A172 (cell line): ENCODE measurements around the gene MUC20. TPM values are rescaled to one million over a fixed set of nuclear protein-coding genes. Genes with fewer than 3 reads are reported as not detected.
"Not testable (repeated sequence)": the region's sequence is repeated elsewhere in the genome, so short reads cannot be mapped to it uniquely, and the experiment has no call there.

Experiments used
- DNase-seq: peaks from one replicate; pipeline ENCODE4 v3.0.0-alpha.2; 2015; ENCODE audit warnings: low spot score
- total RNA-seq: library from RNA; depleted of rRNA; stranded (reverse); fragments of >200 nt; shearing (Covaris generic); gene quantifications from 2 replicates; pipeline ENCODE4 v1.2.3, GENCODE V29; 2014

Gene MUC20
- total RNA-seq, 1 experiment from 2014 or later = 0.05 TPM

GRCh38 chr3:195692781-195693427 is 27.9 kb upstream of the MUC20 start:
- DNase-seq = no peak

- no peak for DNase-seq
These were observed 27.2 kb upstream of the MUC20 start for GRCh38 chr3:195693428-195694216.

GRCh38 chr3:195694217-195695076 is 26.3 kb upstream of the MUC20 start:
- not testable (repeated sequence) for DNase-seq

- DNase-seq = no peak
These were observed 24.0 kb upstream of the MUC20 start for GRCh38 chr3:195696632-195697278.

- DNase-seq = peak; percentile 63
These were observed 23.0 kb upstream of the MUC20 start for GRCh38 chr3:195697582-195698324.

GRCh38 chr3:195698325-195698646 is 22.5 kb upstream of the MUC20 start:
- DNase-seq = no peak

- no peak for DNase-seq
These were observed 22.0 kb upstream of the MUC20 start for GRCh38 chr3:195698647-195699387.

- DNase-seq = no peak
These were observed 21.4 kb upstream of the MUC20 start for GRCh38 chr3:195699388-195699771.

- no peak for DNase-seq
These were observed 20.9 kb upstream of the MUC20 start for GRCh38 chr3:195699860-195700259.

GRCh38 chr3:195700319-195700718 is 20.5 kb upstream of the MUC20 start:
- DNase-seq = no peak

- DNase-seq = no peak
These were observed 19.5 kb upstream of the MUC20 start for GRCh38 chr3:195701042-195701915.

GRCh38 chr3:195703776-195704175 is 17.0 kb upstream of the MUC20 start:
- DNase-seq = no peak

- DNase-seq = no peak
These were observed 16.3 kb upstream of the MUC20 start for GRCh38 chr3:195704433-195704999.

GRCh38 chr3:195705081-195705991 is 15.4 kb upstream of the MUC20 start:
- DNase-seq = no peak

- DNase-seq = no peak
These were observed 12.7 kb upstream of the MUC20 start for GRCh38 chr3:195708061-195708460.

GRCh38 chr3:195708626-195709481 is 11.9 kb upstream of the MUC20 start:
- no peak for DNase-seq

GRCh38 chr3:195709676-195710085 is 11.1 kb upstream of the MUC20 start:
- no peak for DNase-seq
